CD4-positive, CD25-positive, alpha-beta regulatory T cell (primary cell): ENCODE data around the gene ANKRD11. TPM values are rescaled to one million over a fixed set of nuclear protein-coding genes. Genes with fewer than 3 reads are reported as not detected.

Source experiments
- ATAC-seq, 2 donors: fragments of 150-1000 bp; cut with Tn5 transposase; one replicate each; pipeline ENCODE4 v1.10.0; 2021; ENCODE audit warnings: low read depth in 2 of 2, moderate number of reproducible peaks in 2 of 2, moderate library complexity in 1 of 2
- DNase-seq, 3 donors: peaks; one replicate each; pipeline versions ENCODE4 v3.0.0 to v3.0.0-alpha.2; 2012 to 2022; ENCODE audit warnings: mixed read lengths in 1 of 3
- H3K27ac ChIP-seq: one replicate; pipeline ENCODE4 v1.7.0; 2013; ENCODE audit warnings: mild to moderate bottlenecking, low read length; ENCODE audit not compliant: insufficient read depth, poor library complexity, severe bottlenecking
- H3K27me3 ChIP-seq: one replicate; pipeline ENCODE4 v1.7.0; 2013; ENCODE audit warnings: low read length; ENCODE audit not compliant: control insufficient read depth, insufficient read depth
- H3K36me3 ChIP-seq: one replicate; pipeline ENCODE4 v1.7.0; 2013; ENCODE audit warnings: mild to moderate bottlenecking, low read length, moderate library complexity; ENCODE audit not compliant: control insufficient read depth, insufficient read depth
- H3K4me1 ChIP-seq: 2 replicates; pipeline ENCODE4 v1.7.0; 2013; ENCODE audit warnings: mild to moderate bottlenecking, low read length; ENCODE audit not compliant: insufficient read depth, control insufficient read depth, poor library complexity, severe bottlenecking
- H3K4me3 ChIP-seq: one replicate; pipeline ENCODE4 v1.7.0; 2013; ENCODE audit warnings: low read depth, mild to moderate bottlenecking, low read length, moderate library complexity
- H3K9me3 ChIP-seq, 2 experiments: 1 replicate in 1 of 2; 2 replicates in 1 of 2; pipeline ENCODE4 v1.7.0; 2013; ENCODE audit warnings: low read length in 2 of 2, mild to moderate bottlenecking in 1 of 2, moderate library complexity in 1 of 2; ENCODE audit not compliant: control insufficient read depth in 2 of 2
- H3K27ac Mint-ChIP-seq, 3 donors: one replicate each; pipeline ENCODE4 v1.8.0; 2020 to 2022; ENCODE audit warnings: mild to moderate bottlenecking in 3 of 3, mixed read lengths in 3 of 3, moderate library complexity in 2 of 3
- H3K27me3 Mint-ChIP-seq: one replicate; pipeline ENCODE4 v1.8.0; 2022; ENCODE audit warnings: mild to moderate bottlenecking, mixed read lengths
- H3K36me3 Mint-ChIP-seq: one replicate; pipeline ENCODE4 v1.8.0; 2020; ENCODE audit warnings: mixed read lengths
- H3K4me1 Mint-ChIP-seq, 4 donors: one replicate each; pipeline ENCODE4 v1.8.0; 2020 to 2022; ENCODE audit warnings: mixed read lengths in 4 of 4, mild to moderate bottlenecking in 1 of 4
- H3K4me3 Mint-ChIP-seq, 4 donors: one replicate each; pipeline ENCODE4 v1.8.0; 2020 to 2022; ENCODE audit warnings: mild to moderate bottlenecking in 4 of 4, mixed read lengths in 4 of 4, moderate library complexity in 3 of 4
- H3K9me3 Mint-ChIP-seq, 7 donors: one replicate each; pipeline ENCODE4 v1.8.0; 2020 to 2022; ENCODE audit warnings: mixed read lengths in 7 of 7, mild to moderate bottlenecking in 3 of 7, moderate library complexity in 2 of 7
- polyA plus RNA-seq, 4 donors: library from polyadenylated mRNA; unstranded; fragments of 300-500 nt; fragmentation: Illumina TruSeq; gene quantifications; one replicate each; pipeline ENCODE4 v1.2.3, GENCODE V29; 2021
- total RNA-seq: library from RNA; stranded (reverse); gene quantifications from one replicate; pipeline ENCODE4 v1.2.3, GENCODE V29; 2022

The ANKRD11 gene
- total and polyA plus RNA-seq, 5 donors from 2014 or later = 8.7 to 323 (median 18.6) TPM

DNA sequence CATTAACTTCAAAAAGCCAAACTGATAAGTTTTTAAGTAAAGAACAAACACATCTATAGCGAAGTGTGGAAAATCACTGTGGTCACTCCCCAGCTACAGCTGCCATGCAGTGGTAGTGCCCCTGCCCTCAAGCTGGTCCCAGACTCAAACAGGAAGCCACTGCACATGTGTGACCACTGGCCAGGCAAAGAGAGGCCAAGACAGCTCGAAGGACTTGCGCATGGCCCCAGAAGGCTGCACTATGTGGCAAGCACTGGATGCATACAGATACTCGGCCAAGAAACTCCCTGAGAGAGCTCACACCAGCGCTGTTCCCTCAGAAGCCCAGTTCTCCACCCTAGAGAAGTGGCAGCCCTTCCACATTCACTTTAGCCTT lies 82.4 kb downstream of the ANKRD11 start:
- H3K4me1 ChIP-seq = peaks cover 99% of the 10 kb centered on the region
- peak overlapping the region; percentile 26 for H3K4me3 ChIP-seq
- Mint-ChIP-seq H3K4me1 (peaks cover 43 to 93% (median 72%) of the 10 kb centered on the region in 4 donors), H3K27ac (peak overlapping the region; percentile 90 to 96 (median 95)), H3K9me3 (no peaks in the 10 kb centered on the region), H3K4me3 (peak overlapping the region; percentile 82 to 89 (median 84)), H3K36me3 (no peaks in the 10 kb centered on the region), H3K27me3 (no peaks in the 10 kb centered on the region)
- no peaks in the 10 kb centered on the region for H3K9me3 ChIP-seq
- DNase-seq (no peak), ATAC-seq (no peak)
- no peaks in the 10 kb centered on the region for H3K36me3 ChIP-seq
- no peaks in the 10 kb centered on the region for H3K27me3 ChIP-seq
- H3K27ac ChIP-seq = peak overlapping the region; percentile 91

DNA sequence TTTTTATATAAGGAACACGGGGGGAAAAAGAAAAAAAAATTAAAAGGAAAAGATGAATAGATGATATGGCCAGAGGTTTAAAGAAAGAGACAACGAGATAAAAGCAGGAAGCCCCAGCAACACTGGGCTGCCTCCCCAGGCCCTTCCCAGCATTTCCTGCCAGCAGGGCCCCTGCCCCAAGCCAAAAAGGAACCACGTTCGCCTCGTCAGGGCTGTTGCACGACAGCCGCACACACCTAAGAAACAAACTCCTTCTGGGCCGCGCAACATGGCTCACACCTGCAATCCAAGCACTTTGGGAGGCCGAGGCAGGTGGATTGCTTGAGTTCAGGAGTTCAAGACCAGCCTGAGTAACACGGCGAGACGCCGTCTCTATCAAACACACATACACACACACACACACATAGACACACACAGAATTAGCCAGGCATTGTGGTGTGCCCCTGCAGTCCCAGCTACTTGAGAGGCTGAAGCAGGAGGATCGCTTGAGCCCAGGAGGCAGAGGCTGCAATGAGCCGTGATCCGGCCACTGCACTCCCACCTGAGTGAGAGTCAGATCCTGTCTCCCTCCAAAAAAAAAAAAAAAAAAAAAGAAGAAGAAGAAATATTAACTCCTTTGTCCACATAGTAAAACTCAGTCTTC lies 83.0 kb downstream of the ANKRD11 start:
- peak overlapping the region; percentile 26 for H3K4me3 ChIP-seq
- peak overlapping the region; percentile 91 for H3K27ac ChIP-seq
- H3K36me3 Mint-ChIP-seq = no peaks in the 10 kb centered on the region
- H3K4me1 ChIP-seq = peaks cover 99% of the 10 kb centered on the region
- ATAC-seq = no peak
- no peaks in the 10 kb centered on the region for H3K36me3 ChIP-seq
- peak in 1 of 3 donors; percentile 56 for DNase-seq
- peaks cover 43 to 92% (median 69%) of the 10 kb centered on the region in 4 donors for H3K4me1 Mint-ChIP-seq
- no peaks in the 10 kb centered on the region for H3K27me3 ChIP-seq
- H3K27ac Mint-ChIP-seq = peak overlapping the region; percentile 90 to 96 (median 95)
- peak overlapping the region; percentile 82 to 89 (median 84) for H3K4me3 Mint-ChIP-seq
- no peaks in the 10 kb centered on the region for H3K27me3 Mint-ChIP-seq
- no peaks in the 10 kb centered on the region for H3K9me3 Mint-ChIP-seq
- no peaks in the 10 kb centered on the region for H3K9me3 ChIP-seq

DNA sequence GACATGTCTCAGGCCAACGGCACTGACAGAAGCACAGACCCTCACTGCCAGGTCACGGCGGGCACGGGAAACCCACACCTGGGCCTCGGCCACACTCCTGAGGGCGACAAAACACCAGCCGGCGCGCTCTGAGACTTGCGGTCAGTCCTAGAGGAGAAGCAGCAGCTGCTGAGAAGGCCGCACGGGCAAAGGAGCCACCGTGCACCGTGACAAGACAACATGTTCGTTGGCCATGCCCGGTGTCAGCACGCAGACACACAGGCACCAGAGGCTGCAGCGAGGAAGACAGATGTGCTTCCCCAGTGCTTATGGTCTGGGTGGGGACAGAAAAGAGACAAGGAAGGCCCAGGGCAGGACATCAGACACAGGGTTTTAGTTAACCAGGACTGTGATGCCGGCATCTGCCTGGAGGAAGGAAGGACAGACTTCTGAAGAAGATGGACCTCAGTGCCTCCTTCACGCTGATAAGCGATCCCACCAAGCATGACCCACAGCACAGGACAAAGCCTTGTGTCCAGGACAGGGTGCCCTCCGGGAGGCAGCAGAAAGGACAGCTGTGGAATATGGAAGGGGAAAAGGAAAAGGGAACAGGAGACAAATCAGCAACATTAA lies 84.0 kb downstream of the ANKRD11 start:
- no peaks in the 10 kb centered on the region for H3K27me3 ChIP-seq
- Mint-ChIP-seq H3K4me3 (peak overlapping the region in 3 of 4 donors; percentile 82 to 86 (median 83)), H3K9me3 (no peaks in the 10 kb centered on the region), H3K27ac (peak overlapping the region; percentile 90 to 96 (median 95)), H3K4me1 (peaks cover 43 to 97% (median 71%) of the 10 kb centered on the region in 4 donors), H3K36me3 (no peaks in the 10 kb centered on the region), H3K27me3 (no peaks in the 10 kb centered on the region)
- H3K4me3 ChIP-seq = no peak overlapping the region
- ATAC-seq = no peak
- H3K27ac ChIP-seq = peak overlapping the region; percentile 51
- no peaks in the 10 kb centered on the region for H3K36me3 ChIP-seq
- no peaks in the 10 kb centered on the region for H3K9me3 ChIP-seq
- no peak for DNase-seq
- peaks cover 97% of the 10 kb centered on the region for H3K4me1 ChIP-seq

DNA sequence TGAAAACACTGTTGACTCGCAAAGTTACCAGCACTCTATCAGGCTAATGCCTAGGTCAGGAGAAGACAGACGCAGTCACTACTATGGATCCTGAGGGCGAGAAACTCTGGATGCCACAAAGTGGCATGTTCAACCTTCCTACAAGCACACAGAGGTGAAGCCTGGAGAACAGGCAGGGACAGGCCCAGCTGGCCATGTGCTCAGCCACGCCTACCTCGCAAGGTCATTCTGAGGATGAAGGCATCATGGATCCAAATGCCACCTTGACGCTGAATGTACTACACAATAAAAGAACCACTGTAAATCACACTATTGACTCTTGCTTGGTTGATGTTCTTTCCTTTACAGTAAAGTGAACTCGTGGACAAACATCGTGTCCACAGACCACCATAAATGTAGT lies 85.8 kb downstream of the ANKRD11 start:
- Histone ChIP-seq H3K4me3 (peak overlapping the region; percentile 52), H3K27ac (peak overlapping the region; percentile 62), H3K9me3 (no peaks in the 10 kb centered on the region), H3K4me1 (peaks cover 79% of the 10 kb centered on the region), H3K27me3 (no peaks in the 10 kb centered on the region), H3K36me3 (peaks cover 2% of the 10 kb centered on the region)
- ATAC-seq (no peak), DNase-seq (no peak)
- peaks cover 43 to 88% (median 62%) of the 10 kb centered on the region in 4 donors for H3K4me1 Mint-ChIP-seq
- no peaks in the 10 kb centered on the region for H3K36me3 Mint-ChIP-seq
- H3K9me3 Mint-ChIP-seq = no peaks in the 10 kb centered on the region
- H3K27ac Mint-ChIP-seq = peak overlapping the region; percentile 91 to 95 (median 93)
- no peaks in the 10 kb centered on the region for H3K27me3 Mint-ChIP-seq
- H3K4me3 Mint-ChIP-seq = peak overlapping the region in 3 of 4 donors; percentile 57 to 85 (median 79)

DNA sequence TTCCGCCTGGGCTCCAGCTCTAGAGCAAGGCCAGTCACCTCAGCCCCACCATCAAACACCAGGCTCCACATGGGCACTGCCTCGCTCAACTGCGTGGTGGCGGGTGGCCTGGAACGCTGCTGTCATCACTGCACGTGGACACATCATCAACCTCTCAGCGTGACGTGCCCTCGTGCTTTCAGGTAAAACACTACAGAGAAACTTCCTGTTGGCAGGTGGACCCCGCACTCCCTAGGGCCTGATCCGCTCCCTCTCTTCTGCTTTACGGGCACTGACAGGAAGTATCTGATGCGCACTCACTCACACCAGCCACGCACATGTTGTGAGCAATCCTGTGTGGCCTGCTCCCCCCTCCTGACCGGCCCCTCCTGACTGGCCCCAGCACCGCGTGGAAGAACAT lies 87.4 kb downstream of the ANKRD11 start:
- Mint-ChIP-seq H3K27me3 (no peaks in the 10 kb centered on the region), H3K27ac (peak overlapping the region; percentile 91 to 95 (median 93)), H3K36me3 (peaks cover 5% of the 10 kb centered on the region), H3K4me3 (peak overlapping the region in 3 of 4 donors; percentile 61 to 85 (median 79)), H3K9me3 (no peaks in the 10 kb centered on the region), H3K4me1 (peaks cover 30 to 87% (median 60%) of the 10 kb centered on the region in 4 donors)
- Histone ChIP-seq H3K27me3 (no peaks in the 10 kb centered on the region), H3K9me3 (no peaks in the 10 kb centered on the region), H3K4me3 (no peak overlapping the region), H3K4me1 (peaks cover 77% of the 10 kb centered on the region), H3K36me3 (peaks cover 3% of the 10 kb centered on the region), H3K27ac (peak overlapping the region; percentile 62)
- ATAC-seq (peak; percentile 54), DNase-seq (peak in 2 of 3 donors; percentile 38 to 53)

DNA sequence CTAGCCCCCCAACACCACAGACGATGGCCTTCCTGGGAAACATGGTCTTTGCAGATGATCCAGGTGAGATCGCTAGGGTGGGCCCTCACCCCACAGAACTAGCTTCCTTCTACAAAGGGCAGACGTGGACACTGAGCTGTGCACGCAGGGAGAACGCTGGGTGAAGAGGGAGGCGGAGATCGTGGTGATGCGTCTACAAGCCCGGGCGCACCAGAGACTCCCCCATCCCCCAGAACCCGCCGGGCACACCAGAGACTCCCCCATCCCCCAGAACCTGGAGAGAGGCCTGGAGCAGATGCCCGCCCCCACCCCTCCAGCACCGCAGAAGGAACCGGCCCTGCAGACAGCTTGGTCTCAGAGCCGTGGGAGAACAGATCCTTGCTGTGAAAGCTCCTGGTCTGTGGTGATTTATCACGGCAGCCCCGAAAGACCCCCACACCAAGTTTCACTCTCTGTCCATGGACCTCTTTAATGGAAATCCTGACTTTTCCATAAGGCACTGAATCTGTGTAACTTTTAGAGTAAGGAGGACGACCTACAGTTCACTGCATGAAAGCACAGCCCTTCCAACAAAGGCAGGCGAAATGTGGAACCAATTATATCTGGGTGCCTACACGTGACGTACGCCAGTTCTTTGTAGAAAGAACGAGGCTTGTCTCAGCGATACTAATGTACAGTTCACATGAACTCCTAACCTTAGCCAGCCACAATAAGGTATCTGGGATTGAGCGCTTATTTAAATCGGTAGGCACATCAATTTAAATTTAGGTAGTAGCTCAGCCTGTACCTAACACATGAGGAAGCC lies 88.5 kb downstream of the ANKRD11 start:
- no peaks in the 10 kb centered on the region for H3K9me3 Mint-ChIP-seq
- H3K9me3 ChIP-seq = no peaks in the 10 kb centered on the region
- ATAC-seq (no peak), DNase-seq (no peak)
- peaks cover 5% of the 10 kb centered on the region for H3K36me3 Mint-ChIP-seq
- no peak overlapping the region for H3K4me3 ChIP-seq
- no peaks in the 10 kb centered on the region for H3K27me3 Mint-ChIP-seq
- H3K4me1 ChIP-seq = peaks cover 70% of the 10 kb centered on the region
- H3K27me3 ChIP-seq = no peaks in the 10 kb centered on the region
- H3K27ac ChIP-seq = peak overlapping the region; percentile 62
- peaks cover 18 to 86% (median 53%) of the 10 kb centered on the region in 4 donors for H3K4me1 Mint-ChIP-seq
- peak overlapping the region in 3 of 4 donors; percentile 72 to 84 (median 74) for H3K4me3 Mint-ChIP-seq
- peak overlapping the region; percentile 15 to 92 (median 65) for H3K27ac Mint-ChIP-seq
- H3K36me3 ChIP-seq = peaks cover 6% of the 10 kb centered on the region

DNA sequence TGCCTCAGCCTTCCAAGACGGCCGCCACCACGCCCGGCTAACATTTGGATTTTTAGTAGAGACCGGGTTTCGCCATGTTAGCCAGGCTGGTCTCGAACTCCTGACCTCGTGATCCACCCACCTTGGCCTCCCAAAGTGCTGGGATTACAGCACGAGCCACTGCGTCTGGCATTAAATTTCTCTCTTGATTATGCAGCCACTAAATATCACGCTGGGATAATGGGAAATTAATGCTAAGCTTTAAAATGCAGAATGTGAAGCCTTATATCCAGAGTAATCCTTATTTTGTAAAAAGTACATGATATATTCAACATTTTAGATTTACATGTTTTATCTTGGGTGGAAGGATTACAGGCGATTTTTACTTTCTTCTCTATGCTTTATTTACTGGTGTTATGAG lies 89.2 kb downstream of the ANKRD11 start:
- Histone ChIP-seq H3K36me3 (peaks cover 6% of the 10 kb centered on the region), H3K9me3 (no peaks in the 10 kb centered on the region), H3K27me3 (no peaks in the 10 kb centered on the region), H3K4me1 (peaks cover 65% of the 10 kb centered on the region), H3K4me3 (no peak overlapping the region), H3K27ac (no peak overlapping the region)
- ATAC-seq (no peak), DNase-seq (no peak)
- Mint-ChIP-seq H3K4me1 (peaks cover 22 to 86% (median 51%) of the 10 kb centered on the region in 4 donors), H3K27me3 (no peaks in the 10 kb centered on the region), H3K27ac (peak overlapping the region in 2 of 3 donors; percentile 15 to 65), H3K9me3 (no peaks in the 10 kb centered on the region), H3K36me3 (peaks cover 5% of the 10 kb centered on the region), H3K4me3 (peak overlapping the region in 3 of 4 donors; percentile 72 to 84 (median 74))
